Stimulated activated CD4-positive, alpha-beta T cell treated with anti-CD3 and anti-CD28 coated beads, Interleukin-12 subunit alpha, Interleukin-12 subunit beta, amount 100 ng/mL, for 4 hours (primary cell): Measurements from ENCODE around the gene KLRG1.

ENCODE experiments used
- DNase-seq: peaks from one replicate; pipeline ENCODE4 v3.0.0-alpha.2; 2020

The KLRG1 gene

GRCh38 chr12:8987163-8987562 lies 2.2 kb upstream of the KLRG1 start:
- no peak for DNase-seq

GRCh38 chr12:8987685-8988084 lies 1.7 kb upstream of the KLRG1 start:
- DNase-seq: no peak

- DNase-seq: no peak
Measured at GRCh38 chr12:8991371-8992345, 2.3 kb downstream of the KLRG1 start.

GRCh38 chr12:8993827-8994226 lies 4.5 kb downstream of the KLRG1 start:
- no peak for DNase-seq

- no peak for DNase-seq
Measured at GRCh38 chr12:8995021-8995775, 5.9 kb downstream of the KLRG1 start.

- no peak for DNase-seq
Measured at GRCh38 chr12:8996682-8997405, 7.5 kb downstream of the KLRG1 start.

- DNase-seq: no peak
Measured at GRCh38 chr12:9001233-9001632, 11.9 kb downstream of the KLRG1 start.

- no peak for DNase-seq
Measured at GRCh38 chr12:9002335-9002734, 13.0 kb downstream of the KLRG1 start.

GRCh38 chr12:9022592-9022991 lies 33.2 kb downstream of the KLRG1 start:
- DNase-seq: no peak

GRCh38 chr12:9024512-9024911 lies 35.2 kb downstream of the KLRG1 start:
- no peak for DNase-seq

GRCh38 chr12:9027161-9028059 lies 38.1 kb downstream of the KLRG1 start:
- DNase-seq: no peak

- no peak for DNase-seq
Measured at GRCh38 chr12:9030776-9031175, 41.4 kb downstream of the KLRG1 start.

- no peak for DNase-seq
Measured at GRCh38 chr12:9032202-9032964, 43.0 kb downstream of the KLRG1 start.

- DNase-seq: no peak
Measured at GRCh38 chr12:9033265-9033887, 44.0 kb downstream of the KLRG1 start.

GRCh38 chr12:9034095-9034494 lies 44.7 kb downstream of the KLRG1 start:
- no peak for DNase-seq

GRCh38 chr12:9036227-9036626 lies 46.9 kb downstream of the KLRG1 start:
- DNase-seq: no peak

- no peak for DNase-seq
Measured at GRCh38 chr12:9037431-9037830, 48.1 kb downstream of the KLRG1 start.

GRCh38 chr12:9039397-9039977 lies 50.1 kb downstream of the KLRG1 start:
- DNase-seq: no peak

- DNase-seq: no peak
Measured at GRCh38 chr12:9040484-9041186, 51.3 kb downstream of the KLRG1 start.

GRCh38 chr12:9041321-9041720 lies 52.0 kb downstream of the KLRG1 start:
- DNase-seq: no peak
